Activated CD4-positive, alpha-beta T cell treated with anti-CD3 and anti-CD28 coated beads for 48 hours (primary cell): ENCODE data around the gene APOF.
"Not testable (repeated sequence)": the region's sequence is repeated elsewhere in the genome, so short reads cannot be mapped to it uniquely, and the experiment has no call there.

Source experiments
- DNase-seq: peaks from one replicate; pipeline ENCODE4 v3.0.0-alpha.2; 2020

The APOF gene

GRCh38 chr12:56330936-56331490 lies 31.6 kb downstream of the APOF start:
- DNase-seq = no peak

GRCh38 chr12:56326533-56326932 lies 36.1 kb downstream of the APOF start:
- no peak for DNase-seq

GRCh38 chr12:56326126-56326525 lies 36.5 kb downstream of the APOF start:
- no peak for DNase-seq

- DNase-seq = no peak
Observed at GRCh38 chr12:56324206-56324605, 38.5 kb downstream of the APOF start.

GRCh38 chr12:56321610-56322009 lies 41.0 kb downstream of the APOF start:
- not testable (repeated sequence) for DNase-seq

- DNase-seq = peak; percentile 32
Observed at GRCh38 chr12:56321027-56321426, 41.6 kb downstream of the APOF start.

GRCh38 chr12:56317675-56318074 lies 45.0 kb downstream of the APOF start:
- no peak for DNase-seq

- DNase-seq = peak; percentile 96
Observed at GRCh38 chr12:56315622-56316473, 46.8 kb downstream of the APOF start, which contains the start of gene CNPY2. TSS of gene CNPY2 (minus strand) at chr12:56315988. CDS start at chr12:56315217, 771 bp downstream.

- DNase-seq = peak; percentile 28
Observed at GRCh38 chr12:56315249-56315621, 47.4 kb downstream of the APOF start.

- DNase-seq = no peak
Observed at GRCh38 chr12:56311003-56311402, 51.7 kb downstream of the APOF start.
